ENCODE measurements around the gene RCOR2. TPM values are rescaled to one million over a fixed set of nuclear protein-coding genes. Genes with fewer than 3 reads are reported as not detected.

The RCOR2 gene
- total and polyA plus RNA-seq, 2 of the 13 experiments (the other 11 are each of a cell fraction or from before 2014, with no cell fraction given), result 8.3 to 8.5 TPM

GRCh38 chr11:63915961-63916836 lies 765 bp downstream of the RCOR2 start (continued):
- TF ChIP-seq ZNF674 (CRISPR knock-in tag; IDR thresholded peaks at IDR 0.05; ENCODE audit: low read depth) (no peak), FOXO1 (CRISPR knock-in tag; IDR thresholded peaks at IDR 0.05) (no peak), CENPT (CRISPR knock-in tag; IDR thresholded peaks at IDR 0.05; ENCODE audit: low read depth) (no peak), ZBTB42 (CRISPR knock-in tag; IDR thresholded peaks at IDR 0.05) (no peak), ZNF546 (CRISPR knock-in tag; conservative IDR thresholded peaks at IDR 0.05) (no peak), ZNF598 (CRISPR knock-in tag; IDR thresholded peaks at IDR 0.05; ENCODE audit: borderline replicate concordance) (no peak), RBFOX2 (IDR thresholded peaks at IDR 0.05; ENCODE audit: low read depth, low read length) (peak; percentile 43; the same call in 1 of the 2 replicates), TOPORS (CRISPR knock-in tag; IDR thresholded peaks at IDR 0.05) (no peak), ARNT2 (CRISPR knock-in tag; IDR thresholded peaks at IDR 0.05; ENCODE audit: low read depth) (peak; percentile 44; the same call in 1 of the 2 replicates), ZNF251 (CRISPR knock-in tag; IDR thresholded peaks at IDR 0.05) (no peak), SRSF1 (optimal IDR thresholded peaks at IDR 0.05; ENCODE audit: low read depth, low read length) (no peak), ZNF564 (CRISPR knock-in tag; IDR thresholded peaks at IDR 0.05) (0 out of 2 replicates have a peak, but pooled peaks have one; percentile 13), HOXA3 (CRISPR knock-in tag; IDR thresholded peaks at IDR 0.05) (no peak), MBNL3 (CRISPR knock-in tag; conservative IDR thresholded peaks at IDR 0.05) (no peak), ZNF780A (CRISPR knock-in tag; IDR thresholded peaks at IDR 0.05) (no peak), ZBTB33 (CRISPR knock-in tag; IDR thresholded peaks at IDR 0.05) (no peak)
- TF ChIP-seq, protein P1, sequence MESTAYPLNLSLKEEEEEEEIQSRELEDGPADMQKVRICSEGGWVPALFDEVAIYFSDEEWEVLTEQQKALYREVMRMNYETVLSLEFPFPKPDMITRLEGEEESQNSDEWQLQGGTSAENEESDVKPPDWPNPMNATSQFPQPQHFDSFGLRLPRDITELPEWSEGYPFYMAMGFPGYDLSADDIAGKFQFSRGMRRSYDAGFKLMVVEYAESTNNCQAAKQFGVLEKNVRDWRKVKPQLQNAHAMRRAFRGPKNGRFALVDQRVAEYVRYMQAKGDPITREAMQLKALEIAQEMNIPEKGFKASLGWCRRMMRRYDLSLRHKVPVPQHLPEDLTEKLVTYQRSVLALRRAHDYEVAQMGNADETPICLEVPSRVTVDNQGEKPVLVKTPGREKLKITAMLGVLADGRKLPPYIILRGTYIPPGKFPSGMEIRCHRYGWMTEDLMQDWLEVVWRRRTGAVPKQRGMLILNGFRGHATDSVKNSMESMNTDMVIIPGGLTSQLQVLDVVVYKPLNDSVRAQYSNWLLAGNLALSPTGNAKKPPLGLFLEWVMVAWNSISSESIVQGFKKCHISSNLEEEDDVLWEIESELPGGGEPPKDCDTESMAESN (CRISPR knock-in tag; conservative IDR thresholded peaks at IDR 0.05), result no peak; the same call in 1 of the 2 replicates
- TF ChIP-seq, protein P2, sequence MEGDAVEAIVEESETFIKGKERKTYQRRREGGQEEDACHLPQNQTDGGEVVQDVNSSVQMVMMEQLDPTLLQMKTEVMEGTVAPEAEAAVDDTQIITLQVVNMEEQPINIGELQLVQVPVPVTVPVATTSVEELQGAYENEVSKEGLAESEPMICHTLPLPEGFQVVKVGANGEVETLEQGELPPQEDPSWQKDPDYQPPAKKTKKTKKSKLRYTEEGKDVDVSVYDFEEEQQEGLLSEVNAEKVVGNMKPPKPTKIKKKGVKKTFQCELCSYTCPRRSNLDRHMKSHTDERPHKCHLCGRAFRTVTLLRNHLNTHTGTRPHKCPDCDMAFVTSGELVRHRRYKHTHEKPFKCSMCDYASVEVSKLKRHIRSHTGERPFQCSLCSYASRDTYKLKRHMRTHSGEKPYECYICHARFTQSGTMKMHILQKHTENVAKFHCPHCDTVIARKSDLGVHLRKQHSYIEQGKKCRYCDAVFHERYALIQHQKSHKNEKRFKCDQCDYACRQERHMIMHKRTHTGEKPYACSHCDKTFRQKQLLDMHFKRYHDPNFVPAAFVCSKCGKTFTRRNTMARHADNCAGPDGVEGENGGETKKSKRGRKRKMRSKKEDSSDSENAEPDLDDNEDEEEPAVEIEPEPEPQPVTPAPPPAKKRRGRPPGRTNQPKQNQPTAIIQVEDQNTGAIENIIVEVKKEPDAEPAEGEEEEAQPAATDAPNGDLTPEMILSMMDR (CRISPR knock-in tag; IDR thresholded peaks at IDR 0.05), result peak; percentile 87
- TF ChIP-seq, protein P3, sequence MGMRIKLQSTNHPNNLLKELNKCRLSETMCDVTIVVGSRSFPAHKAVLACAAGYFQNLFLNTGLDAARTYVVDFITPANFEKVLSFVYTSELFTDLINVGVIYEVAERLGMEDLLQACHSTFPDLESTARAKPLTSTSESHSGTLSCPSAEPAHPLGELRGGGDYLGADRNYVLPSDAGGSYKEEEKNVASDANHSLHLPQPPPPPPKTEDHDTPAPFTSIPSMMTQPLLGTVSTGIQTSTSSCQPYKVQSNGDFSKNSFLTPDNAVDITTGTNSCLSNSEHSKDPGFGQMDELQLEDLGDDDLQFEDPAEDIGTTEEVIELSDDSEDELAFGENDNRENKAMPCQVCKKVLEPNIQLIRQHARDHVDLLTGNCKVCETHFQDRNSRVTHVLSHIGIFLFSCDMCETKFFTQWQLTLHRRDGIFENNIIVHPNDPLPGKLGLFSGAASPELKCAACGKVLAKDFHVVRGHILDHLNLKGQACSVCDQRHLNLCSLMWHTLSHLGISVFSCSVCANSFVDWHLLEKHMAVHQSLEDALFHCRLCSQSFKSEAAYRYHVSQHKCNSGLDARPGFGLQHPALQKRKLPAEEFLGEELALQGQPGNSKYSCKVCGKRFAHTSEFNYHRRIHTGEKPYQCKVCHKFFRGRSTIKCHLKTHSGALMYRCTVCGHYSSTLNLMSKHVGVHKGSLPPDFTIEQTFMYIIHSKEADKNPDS (CRISPR knock-in tag; IDR thresholded peaks at IDR 0.05), result no peak
- TF ChIP-seq, protein P4, sequence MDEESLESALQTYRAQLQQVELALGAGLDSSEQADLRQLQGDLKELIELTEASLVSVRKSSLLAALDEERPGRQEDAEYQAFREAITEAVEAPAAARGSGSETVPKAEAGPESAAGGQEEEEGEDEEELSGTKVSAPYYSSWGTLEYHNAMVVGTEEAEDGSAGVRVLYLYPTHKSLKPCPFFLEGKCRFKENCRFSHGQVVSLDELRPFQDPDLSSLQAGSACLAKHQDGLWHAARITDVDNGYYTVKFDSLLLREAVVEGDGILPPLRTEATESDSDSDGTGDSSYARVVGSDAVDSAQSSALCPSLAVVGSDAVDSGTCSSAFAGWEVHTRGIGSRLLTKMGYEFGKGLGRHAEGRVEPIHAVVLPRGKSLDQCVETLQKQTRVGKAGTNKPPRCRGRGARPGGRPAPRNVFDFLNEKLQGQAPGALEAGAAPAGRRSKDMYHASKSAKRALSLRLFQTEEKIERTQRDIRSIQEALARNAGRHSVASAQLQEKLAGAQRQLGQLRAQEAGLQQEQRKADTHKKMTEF (CRISPR knock-in tag; IDR thresholded peaks at IDR 0.05), result peak; percentile 25; the same call in 1 of the 2 replicates

Measured in HepG2 (cell line).